H9 (cell line): ENCODE data around the gene STX7. TPM values are rescaled to one million over a fixed set of nuclear protein-coding genes. Genes with fewer than 3 reads are reported as not detected.

Experiments used
- DNase-seq: peaks from one replicate; pipeline ENCODE4 v3.0.0-alpha.2; 2017
- H2AFZ ChIP-seq: one replicate; pipeline ENCODE4 v1.6.1; 2013; ENCODE audit warnings: mild to moderate bottlenecking, low read length, control low read depth, moderate library complexity
- H2AK5ac ChIP-seq: 2 replicates; pipeline ENCODE4 v1.6.1; 2013; ENCODE audit warnings: low read length, control low read depth, mixed read lengths; ENCODE audit not compliant: insufficient read length
- H2BK120ac ChIP-seq: one replicate; pipeline ENCODE4 v1.6.1; 2013; ENCODE audit warnings: low read depth, mild to moderate bottlenecking, low read length, control low read depth, inconsistent platforms; ENCODE audit not compliant: poor library complexity, severe bottlenecking
- H2BK12ac ChIP-seq: 2 replicates; pipeline ENCODE4 v1.6.1; 2013; ENCODE audit warnings: low read length, control low read depth, mixed read lengths, low read depth; ENCODE audit not compliant: insufficient read length
- H2BK15ac ChIP-seq: 2 replicates; pipeline ENCODE4 v1.6.1; 2013; ENCODE audit warnings: low read depth, low read length, control low read depth
- H2BK20ac ChIP-seq: one replicate; pipeline ENCODE4 v1.6.1; 2013; ENCODE audit warnings: low read depth, mild to moderate bottlenecking, low read length, control low read depth, inconsistent platforms; ENCODE audit not compliant: poor library complexity, severe bottlenecking
- H2BK5ac ChIP-seq: 2 replicates; pipeline ENCODE4 v1.6.1; 2013; ENCODE audit warnings: low read length, control low read depth, mixed read lengths; ENCODE audit not compliant: insufficient read length
- H3K14ac ChIP-seq: 2 replicates; pipeline ENCODE4 v1.6.1; 2013; ENCODE audit warnings: low read length, control low read depth; ENCODE audit not compliant: insufficient read depth
- H3K18ac ChIP-seq: 2 replicates; pipeline ENCODE4 v1.6.1; 2013; ENCODE audit warnings: low read depth, mild to moderate bottlenecking, mixed read lengths, low read length, control low read depth; ENCODE audit not compliant: insufficient read length
- H3K23ac ChIP-seq: 2 replicates; pipeline ENCODE4 v1.6.1; 2013; ENCODE audit warnings: low read length, control low read depth, mixed read lengths, low read depth; ENCODE audit not compliant: insufficient read length
- H3K23me2 ChIP-seq: 2 replicates; pipeline ENCODE4 v1.6.1; 2013; ENCODE audit warnings: low read depth, mild to moderate bottlenecking, mixed read lengths, low read length, control low read depth; ENCODE audit not compliant: insufficient read length, poor library complexity, severe bottlenecking
- H3K27ac ChIP-seq: 2 replicates; pipeline ENCODE4 v1.5.1; 2013; ENCODE audit warnings: low read length, control low read depth, mixed read lengths, low read depth; ENCODE audit not compliant: insufficient read length
- H3K27me3 ChIP-seq: 2 replicates; pipeline ENCODE4 v1.6.1; 2013; ENCODE audit warnings: low read length, control low read depth, inconsistent platforms; ENCODE audit not compliant: insufficient read depth
- H3K4ac ChIP-seq: 2 replicates; pipeline ENCODE4 v1.6.1; 2013; ENCODE audit warnings: low read depth, mild to moderate bottlenecking, control low read depth, inconsistent platforms, low read length, moderate library complexity
- H3K4me1 ChIP-seq: 2 replicates; pipeline ENCODE4 v1.6.1; 2013; ENCODE audit warnings: low read length, control low read depth, inconsistent platforms; ENCODE audit not compliant: insufficient read depth
- H3K4me2 ChIP-seq: 2 replicates; pipeline ENCODE4 v1.6.1; 2013; ENCODE audit warnings: low read length, control low read depth, mixed read lengths; ENCODE audit not compliant: insufficient read length, insufficient read depth
- H3K56ac ChIP-seq: 2 replicates; pipeline ENCODE4 v1.6.1; 2013; ENCODE audit warnings: low read depth, mild to moderate bottlenecking, mixed read lengths, low read length, control low read depth; ENCODE audit not compliant: insufficient read length
- H3K79me1 ChIP-seq: 2 replicates; pipeline ENCODE4 v1.6.1; 2013; ENCODE audit warnings: low read depth, mild to moderate bottlenecking, moderate library complexity, low read length, control low read depth, inconsistent platforms; ENCODE audit not compliant: insufficient read depth, poor library complexity, severe bottlenecking
- H3K79me2 ChIP-seq: 2 replicates; pipeline ENCODE4 v1.6.1; 2013; ENCODE audit warnings: low read length, control low read depth, inconsistent platforms; ENCODE audit not compliant: insufficient read depth
- H3K9ac ChIP-seq: 2 replicates; pipeline ENCODE4 v1.6.1; 2013; ENCODE audit warnings: low read length, control low read depth, mixed read lengths; ENCODE audit not compliant: insufficient read length; ENCODE audit errors: extremely low read depth
- H3K9me3 ChIP-seq: one replicate; pipeline ENCODE4 v1.6.1; 2013; ENCODE audit warnings: low read depth, low read length, inconsistent platforms; ENCODE audit not compliant: control insufficient read depth
- H3T11ph ChIP-seq: one replicate; pipeline ENCODE4 v1.6.1; 2013; ENCODE audit warnings: mild to moderate bottlenecking, low read length, control low read depth, inconsistent platforms
- H4K20me1 ChIP-seq: one replicate; pipeline ENCODE4 v1.6.1; 2013; ENCODE audit not compliant: control insufficient read depth, insufficient read length, insufficient read depth
- H4K5ac ChIP-seq: 2 replicates; pipeline ENCODE4 v1.6.1; 2013; ENCODE audit warnings: low read depth, mild to moderate bottlenecking, mixed read lengths, low read length, control low read depth; ENCODE audit not compliant: insufficient read length
- H4K8ac ChIP-seq: replicated peaks from 2 replicates; pipeline ENCODE4 v1.6.1; 2013; ENCODE audit warnings: low read length, control low read depth, mixed read lengths, low read depth; ENCODE audit not compliant: insufficient read length
- H4K91ac ChIP-seq: 2 replicates; pipeline ENCODE4 v1.6.1; 2013; ENCODE audit warnings: low read depth, mild to moderate bottlenecking, moderate library complexity, mixed read lengths, low read length, control low read depth; ENCODE audit not compliant: insufficient read length
- H3K27ac Mint-ChIP-seq, 3 experiments: 2 replicates in 2 of 3; 3 replicates in 1 of 3; pipeline ENCODE4 v1.8.0; 2020 to 2021; ENCODE audit warnings: mixed read lengths in 3 of 3, mild to moderate bottlenecking in 1 of 3, moderate library complexity in 1 of 3
- H3K27me3 Mint-ChIP-seq: 2 replicates; pipeline ENCODE4 v1.8.0; 2021; ENCODE audit warnings: low read depth, mild to moderate bottlenecking, moderate library complexity, mixed read lengths
- H3K36me3 Mint-ChIP-seq, 3 experiments: 2 replicates in 2 of 3; 3 replicates in 1 of 3; pipeline ENCODE4 v1.8.0; 2020 to 2021; ENCODE audit warnings: low read depth in 3 of 3, mixed read lengths in 3 of 3; ENCODE audit not compliant: insufficient read depth in 1 of 3
- H3K4me1 Mint-ChIP-seq, 2 experiments: 2 replicates each; pipeline ENCODE4 v1.8.0; 2020; ENCODE audit warnings: mixed read lengths in 2 of 2
- H3K4me3 Mint-ChIP-seq, 2 experiments: 2 replicates in 1 of 2; 3 replicates in 1 of 2; pipeline ENCODE4 v1.8.0; 2020 to 2021; ENCODE audit warnings: mild to moderate bottlenecking in 2 of 2, mixed read lengths in 2 of 2, moderate library complexity in 1 of 2
- H3K9me3 Mint-ChIP-seq, 2 experiments: 2 replicates in 1 of 2; 3 replicates in 1 of 2; pipeline ENCODE4 v1.8.0; 2020; ENCODE audit warnings: mild to moderate bottlenecking in 2 of 2, mixed read lengths in 2 of 2, moderate library complexity in 1 of 2
- WGBS: extraction: QIAGEN DNeasy Blood & Tissue Kit; methylation state at CpG from one replicate; pipeline ENCODE4 v1.1.7; 2013; ENCODE audit warnings: missing lambda C conversion rate, low lambda C conversion rate, mixed read lengths; ENCODE audit not compliant: insufficient read length; ENCODE audit errors: extremely low coverage; 5-methylcytosine and 5-hydroxymethylcytosine counted together
- total RNA-seq: library from RNA; stranded (reverse); gene quantifications from 2 replicates; pipeline ENCODE4 v1.2.1, GENCODE V29; 2021
- TF ChIP-seq, protein P1 (sequence below): fragments of 200-600 bp; sonication (generic); conservative IDR thresholded peaks from 3 replicates; pipeline ENCODE4 v1.8.0; 2021; ENCODE audit warnings: antibody characterized with exemption, mild to moderate bottlenecking

The STX7 gene
- total RNA-seq, 1 experiment from 2014 or later = 30.0 TPM

DNA sequence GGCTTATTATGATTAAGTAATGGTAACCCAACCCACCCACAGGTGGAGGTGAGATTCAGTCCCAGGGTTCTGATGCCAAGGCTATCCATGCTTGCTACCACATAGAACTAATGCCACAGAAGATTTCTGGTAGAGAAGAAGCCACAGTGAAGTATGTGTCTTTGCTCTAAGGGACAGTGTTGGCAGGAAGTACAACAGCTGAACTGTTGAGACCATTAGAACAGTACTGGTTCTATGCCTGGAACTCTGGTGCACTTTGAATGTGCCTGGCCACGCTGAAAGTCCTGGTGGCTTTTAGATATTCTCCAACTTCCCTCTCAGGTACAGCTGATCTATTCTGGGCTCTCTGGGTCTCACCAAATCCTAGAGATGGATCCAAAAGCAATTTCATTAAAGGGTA is 7.8 kb downstream of the STX7 start:
- no peak overlapping the region for H2AFZ ChIP-seq
- no peak overlapping the region for H2BK20ac ChIP-seq
- H4K5ac ChIP-seq = no peak overlapping the region
- H3K14ac ChIP-seq = no peak overlapping the region
- no peaks in the 10 kb centered on the region for H3K4me1 ChIP-seq
- no peak overlapping the region for H3K27ac Mint-ChIP-seq
- H3K27me3 ChIP-seq = no peaks in the 10 kb centered on the region
- H2BK5ac ChIP-seq = no peak overlapping the region
- no peak overlapping the region for H4K8ac ChIP-seq
- no peak overlapping the region for H2BK120ac ChIP-seq
- peaks cover 0 to 6% of the 10 kb centered on the region in 2 experiments; a peak in 1 of 4 replicates for H3K4me1 Mint-ChIP-seq
- H2AK5ac ChIP-seq = no peak overlapping the region
- no peaks in the 10 kb centered on the region for H3K23me2 ChIP-seq
- H3K4me3 Mint-ChIP-seq = no peak overlapping the region
- H3K79me2 ChIP-seq = peaks cover 3% of the 10 kb centered on the region; the same call in 1 of the 2 replicates
- no peak overlapping the region for H2BK15ac ChIP-seq
- H4K20me1 ChIP-seq = no peaks in the 10 kb centered on the region
- no peak for DNase-seq
- WGBS = no CpG with 5 or more reads among the region's 1 CpG
- H3K9ac ChIP-seq = no peak overlapping the region
- no peak overlapping the region for H3K4ac ChIP-seq
- peaks cover 0 to 19% (median 16%) of the 10 kb centered on the region in 3 experiments; a peak in 6 of 7 replicates for H3K36me3 Mint-ChIP-seq
- no peak overlapping the region for H3K18ac ChIP-seq
- H3K9me3 ChIP-seq = no peaks in the 10 kb centered on the region
- H3K23ac ChIP-seq = no peak overlapping the region
- no peak overlapping the region for H2BK12ac ChIP-seq
- no peaks in the 10 kb centered on the region for H3K27me3 Mint-ChIP-seq
- no peak overlapping the region for H4K91ac ChIP-seq
- no peak overlapping the region for H3K56ac ChIP-seq
- no peak overlapping the region for H3K27ac ChIP-seq
- H3K79me1 ChIP-seq = peaks cover 5% of the 10 kb centered on the region
- no peak overlapping the region for H3K4me2 ChIP-seq
- H3K9me3 Mint-ChIP-seq = no peaks in the 10 kb centered on the region
- H3T11ph ChIP-seq = no peak overlapping the region
- TF ChIP-seq, protein P1, sequence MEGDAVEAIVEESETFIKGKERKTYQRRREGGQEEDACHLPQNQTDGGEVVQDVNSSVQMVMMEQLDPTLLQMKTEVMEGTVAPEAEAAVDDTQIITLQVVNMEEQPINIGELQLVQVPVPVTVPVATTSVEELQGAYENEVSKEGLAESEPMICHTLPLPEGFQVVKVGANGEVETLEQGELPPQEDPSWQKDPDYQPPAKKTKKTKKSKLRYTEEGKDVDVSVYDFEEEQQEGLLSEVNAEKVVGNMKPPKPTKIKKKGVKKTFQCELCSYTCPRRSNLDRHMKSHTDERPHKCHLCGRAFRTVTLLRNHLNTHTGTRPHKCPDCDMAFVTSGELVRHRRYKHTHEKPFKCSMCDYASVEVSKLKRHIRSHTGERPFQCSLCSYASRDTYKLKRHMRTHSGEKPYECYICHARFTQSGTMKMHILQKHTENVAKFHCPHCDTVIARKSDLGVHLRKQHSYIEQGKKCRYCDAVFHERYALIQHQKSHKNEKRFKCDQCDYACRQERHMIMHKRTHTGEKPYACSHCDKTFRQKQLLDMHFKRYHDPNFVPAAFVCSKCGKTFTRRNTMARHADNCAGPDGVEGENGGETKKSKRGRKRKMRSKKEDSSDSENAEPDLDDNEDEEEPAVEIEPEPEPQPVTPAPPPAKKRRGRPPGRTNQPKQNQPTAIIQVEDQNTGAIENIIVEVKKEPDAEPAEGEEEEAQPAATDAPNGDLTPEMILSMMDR = no peak
